GF-D8 (cell line): Measurements from ENCODE around the gene VPS13C.

Experiments used
- DNase-seq: peaks from one replicate; lab custom pipeline; 2025; lab: John Stamatoyannopoulos, UW

Gene VPS13C

DNA sequence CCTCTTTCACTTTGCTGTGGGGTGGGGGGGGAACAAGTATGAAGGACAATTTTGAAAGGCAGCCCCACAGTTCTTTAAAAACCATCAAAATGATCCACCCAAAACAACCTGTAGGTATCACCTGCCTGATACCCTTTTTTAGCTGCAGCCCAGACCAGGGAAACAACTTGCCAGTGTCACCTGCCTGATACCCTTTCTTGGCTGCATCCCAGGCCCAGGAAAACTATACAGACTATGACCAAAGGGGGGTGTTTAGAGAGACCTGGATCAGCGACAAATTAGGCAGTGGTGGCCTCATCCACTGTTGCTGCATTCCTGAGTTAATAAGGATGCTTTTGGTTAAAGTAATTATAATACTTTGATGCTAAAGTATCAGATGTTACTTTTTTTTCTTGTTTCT, 122.0 kb downstream of the VPS13C start:
- DNase-seq, result no peak

DNA sequence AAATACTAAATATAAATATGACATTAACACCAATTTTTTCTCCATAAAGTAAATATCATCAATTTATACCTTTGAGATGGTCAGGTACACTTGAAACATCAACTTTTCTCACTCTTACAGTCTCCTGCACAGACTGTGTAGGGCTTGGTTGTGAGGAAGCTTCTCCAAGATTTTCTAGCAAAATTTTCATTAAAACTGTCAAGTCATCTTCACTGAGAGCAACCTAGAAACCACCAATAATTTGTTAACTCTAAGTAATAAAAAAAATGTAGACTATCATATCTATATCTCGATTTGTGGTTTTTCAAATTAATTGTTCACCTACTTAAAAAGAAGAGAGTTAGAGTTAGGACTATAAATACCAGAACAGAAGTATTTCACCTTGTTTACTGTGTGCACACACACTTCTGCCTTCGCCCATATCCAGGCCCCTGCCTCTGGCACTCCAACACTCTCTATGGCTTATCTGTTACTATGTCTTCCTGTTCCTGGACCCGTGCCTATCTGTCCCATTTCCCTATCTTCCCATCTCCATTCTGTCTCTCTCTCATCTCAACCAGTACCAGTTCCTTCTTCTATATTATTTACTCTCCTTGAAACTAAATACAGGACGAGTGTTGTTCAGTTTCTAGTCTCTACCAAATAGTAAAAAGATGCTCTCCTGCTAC, 123.6 kb downstream of the VPS13C start:
- no peak for DNase-seq

DNA sequence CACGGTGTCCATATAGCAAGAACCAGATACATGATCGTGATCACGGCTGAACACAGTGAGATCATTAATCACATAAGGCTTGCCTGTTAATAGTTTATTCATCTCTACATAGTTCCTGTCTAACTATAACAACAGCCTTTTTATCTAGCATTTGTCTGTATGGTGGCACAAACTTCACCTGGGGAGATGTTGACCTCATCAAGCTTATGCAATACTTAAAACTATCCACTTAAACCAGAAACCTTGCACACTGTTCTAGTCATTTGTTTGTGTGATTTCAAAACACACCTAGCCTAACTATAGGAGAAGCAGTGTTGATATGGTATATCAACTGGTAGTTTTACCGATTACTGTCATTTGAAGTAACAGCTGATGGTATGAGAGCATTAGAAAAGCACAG, 124.8 kb downstream of the VPS13C start:
- no peak for DNase-seq

DNA sequence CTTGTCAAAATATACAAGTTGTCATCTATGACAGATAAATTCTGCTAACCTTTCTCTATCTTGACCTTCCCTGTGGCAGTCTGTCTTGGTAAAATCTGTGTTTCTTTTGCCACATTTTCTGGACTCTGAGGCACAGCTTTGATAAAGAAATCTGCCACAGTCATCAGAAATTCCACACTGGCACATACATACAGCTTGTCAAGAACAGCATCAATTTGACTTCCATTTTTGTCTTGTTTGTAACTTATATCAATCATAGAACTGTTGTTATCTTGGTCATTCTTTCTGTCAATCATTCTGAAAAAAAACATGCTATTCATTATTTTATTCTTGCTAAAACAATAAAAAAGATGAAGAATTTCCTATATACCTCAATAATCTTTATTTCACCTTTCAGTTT, 130.8 kb downstream of the VPS13C start:
- no peak for DNase-seq

DNA sequence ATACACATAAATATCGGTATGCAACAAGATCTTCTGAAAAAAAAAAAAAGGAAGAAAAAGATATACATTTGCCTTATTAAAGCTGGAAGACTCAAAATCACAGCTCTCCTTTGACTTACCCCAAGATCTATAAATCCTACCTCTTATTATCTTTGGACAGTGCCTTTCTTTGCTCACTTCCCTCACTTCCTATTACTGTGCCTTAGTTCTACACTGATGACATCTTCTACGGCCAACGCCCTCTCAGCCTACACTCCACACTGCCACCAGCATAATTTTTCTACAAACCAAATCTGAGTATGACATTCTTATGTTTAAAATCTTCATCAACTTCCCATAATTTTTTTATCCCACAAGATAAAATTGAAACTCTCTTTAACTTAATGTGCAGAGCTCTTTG, 137.1 kb downstream of the VPS13C start:
- DNase-seq, result no peak

DNA sequence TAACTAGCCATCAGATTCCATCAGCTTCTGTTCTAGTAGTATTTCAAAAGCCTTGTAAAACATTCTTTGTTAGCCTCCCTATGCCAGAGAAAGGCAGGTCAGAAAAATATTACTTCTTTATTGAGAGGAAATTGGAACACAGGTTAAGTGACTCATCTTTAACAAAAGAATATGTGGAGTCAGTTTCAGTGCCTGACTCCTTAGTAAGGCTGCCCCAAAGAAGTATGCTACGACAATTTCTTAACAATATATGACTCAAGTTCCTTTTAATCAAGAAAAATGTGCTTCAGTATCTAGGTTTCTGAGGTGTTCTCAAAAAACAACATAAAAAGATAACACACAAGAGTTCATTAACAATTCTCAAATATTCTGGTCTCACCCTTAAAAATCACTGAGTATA, 139.2 kb downstream of the VPS13C start:
- no peak for DNase-seq

DNA sequence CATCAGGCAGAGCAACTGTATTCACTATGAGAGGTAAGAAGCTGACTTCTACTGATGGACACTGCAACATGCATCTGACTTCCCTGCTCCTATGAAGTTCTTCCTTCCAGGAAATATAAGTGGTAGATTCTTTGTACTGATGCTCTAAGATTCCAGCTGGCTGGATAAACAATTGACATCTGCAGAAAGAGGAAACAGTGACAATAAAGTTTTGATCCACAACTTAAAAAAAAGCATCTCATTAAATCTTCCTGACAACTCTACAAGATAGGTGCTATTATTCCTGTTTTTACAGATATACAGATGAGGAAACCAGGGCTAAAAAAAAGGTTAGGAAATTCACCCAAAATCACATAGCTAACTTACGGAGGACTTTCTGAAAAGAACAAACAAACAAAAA, 142.8 kb downstream of the VPS13C start:
- DNase-seq, result no peak

DNA sequence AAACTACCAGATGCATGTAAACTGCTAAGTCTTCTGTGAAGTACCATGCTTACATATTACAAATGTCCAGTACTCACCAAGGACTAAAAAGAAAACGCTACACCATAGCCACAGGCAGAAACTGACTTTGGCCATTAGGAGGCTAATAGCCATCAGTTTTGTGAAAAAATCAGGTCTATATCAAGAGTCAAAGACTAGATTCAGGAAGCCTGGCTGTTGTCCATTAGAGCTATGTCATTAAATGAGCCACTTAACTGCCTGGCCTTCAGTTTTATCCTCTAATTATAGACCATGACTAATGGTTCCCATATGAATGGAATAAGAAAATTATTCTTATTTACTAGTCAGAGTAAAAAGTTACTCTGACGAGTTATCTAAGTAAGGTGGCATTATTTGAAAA, 144.1 kb downstream of the VPS13C start:
- DNase-seq, result no peak

DNA sequence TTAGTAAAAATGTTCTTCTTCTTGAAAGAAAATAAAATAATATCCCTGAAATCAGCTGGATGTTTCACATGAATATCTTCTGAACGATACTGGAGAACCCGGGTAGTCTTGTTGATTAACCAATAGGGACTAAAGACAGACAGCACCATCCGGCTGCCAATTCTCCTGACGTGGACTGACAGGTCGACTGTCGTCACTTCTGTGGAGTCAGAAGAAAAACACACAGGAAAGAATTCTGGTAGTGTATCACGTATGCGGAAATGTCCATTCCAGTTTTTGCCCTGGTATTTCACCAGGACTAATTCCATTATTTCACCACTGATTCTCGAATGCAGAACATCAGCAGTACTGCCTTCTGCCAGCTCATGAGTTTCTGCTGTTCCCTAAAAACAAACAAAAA, 144.6 kb downstream of the VPS13C start:
- DNase-seq, result no peak

DNA sequence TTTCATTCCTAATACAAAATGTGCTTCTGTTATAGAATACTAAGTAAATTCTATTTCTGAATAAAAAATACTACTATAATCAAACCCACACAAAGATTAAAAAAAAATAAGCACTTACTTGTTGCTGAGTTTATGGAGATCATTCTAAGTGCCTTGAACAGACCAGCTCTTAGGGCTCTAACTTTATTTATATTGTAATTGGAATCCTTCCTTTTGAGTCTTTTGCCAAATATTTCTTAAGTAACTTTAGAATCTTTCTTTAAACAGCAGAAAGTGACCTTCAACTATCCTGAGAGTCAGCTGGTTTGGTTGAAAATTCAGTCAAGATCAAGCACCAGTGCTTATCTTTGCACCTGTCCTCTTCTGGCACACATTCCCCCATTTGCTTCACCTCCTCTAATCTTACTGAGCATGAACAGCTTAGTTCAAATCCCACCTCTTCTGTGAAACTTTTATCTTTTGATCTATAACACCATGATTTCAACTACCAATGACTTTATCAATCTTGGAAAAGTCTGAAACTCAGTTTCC, 149.3 kb downstream of the VPS13C start:
- no peak for DNase-seq

DNA sequence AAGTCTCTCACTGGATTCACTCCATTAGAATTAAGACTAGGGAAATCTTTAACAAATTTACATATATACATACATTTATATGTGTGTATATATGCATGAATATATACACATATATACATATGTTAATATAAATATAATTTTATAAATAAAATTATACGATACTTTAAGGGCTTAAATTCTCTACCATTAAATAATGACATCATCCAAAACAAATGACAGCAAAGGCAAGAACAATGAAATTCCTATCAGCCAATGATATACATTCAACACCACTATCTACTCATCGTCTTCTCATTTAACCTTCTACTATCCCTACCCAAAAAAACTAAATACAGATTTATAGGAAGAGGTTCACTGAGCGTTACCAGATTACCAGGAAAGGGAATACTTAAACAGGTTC, 152.0 kb downstream of the VPS13C start:
- DNase-seq, result no peak

DNA sequence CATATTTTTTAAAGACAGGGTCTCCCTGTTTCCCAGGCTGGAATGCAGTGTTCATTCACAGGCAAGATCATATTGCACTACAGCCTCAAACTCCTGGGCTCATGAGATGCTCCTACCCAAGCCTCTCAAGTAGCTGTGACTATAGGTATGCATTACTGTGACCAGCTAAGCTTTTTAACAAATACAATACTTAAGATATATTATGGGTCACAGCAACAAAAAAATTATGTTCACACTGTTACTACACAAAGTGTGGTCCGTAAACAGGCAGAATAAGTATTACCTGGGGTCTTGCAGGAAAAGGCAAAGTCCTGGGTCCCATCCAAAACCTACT, 152.5 kb downstream of the VPS13C start:
- DNase-seq, result no peak

DNA sequence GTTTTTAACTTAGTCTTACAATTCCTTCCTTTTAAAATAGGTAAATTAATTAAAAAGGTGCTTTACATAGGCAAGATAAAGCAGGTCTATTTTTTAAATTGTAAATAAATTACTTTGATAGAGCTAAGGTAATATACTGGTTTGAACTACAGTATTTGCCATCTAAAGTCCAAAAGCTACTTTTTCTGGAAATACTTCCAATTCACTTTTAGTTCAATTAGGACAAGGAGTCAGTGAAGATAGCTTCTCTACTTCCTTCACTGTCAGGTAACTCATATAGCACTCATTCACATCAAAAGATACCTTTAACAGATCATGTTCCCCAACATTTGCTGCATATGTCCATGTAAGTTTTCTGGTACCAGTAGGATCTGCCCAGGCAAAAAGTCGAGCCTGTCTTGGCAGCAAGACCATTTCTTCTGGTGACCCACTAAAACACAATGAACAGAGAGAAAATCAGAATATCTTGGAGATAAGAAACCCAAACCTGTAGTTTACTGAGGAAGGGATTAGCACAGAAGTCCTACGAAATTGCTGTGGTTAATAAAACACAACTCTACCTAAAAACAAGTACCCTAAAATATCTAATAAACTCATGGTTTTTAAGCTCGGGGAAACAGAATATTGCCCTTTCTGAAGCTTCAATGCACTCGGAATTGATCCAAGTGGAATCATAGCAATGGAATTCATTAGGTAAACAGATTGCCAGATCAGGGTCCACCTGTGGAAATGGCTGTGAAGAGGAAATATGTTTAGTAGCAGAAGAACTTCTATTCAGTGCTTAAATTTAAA, 153.1 kb downstream of the VPS13C start:
- DNase-seq, result no peak

DNA sequence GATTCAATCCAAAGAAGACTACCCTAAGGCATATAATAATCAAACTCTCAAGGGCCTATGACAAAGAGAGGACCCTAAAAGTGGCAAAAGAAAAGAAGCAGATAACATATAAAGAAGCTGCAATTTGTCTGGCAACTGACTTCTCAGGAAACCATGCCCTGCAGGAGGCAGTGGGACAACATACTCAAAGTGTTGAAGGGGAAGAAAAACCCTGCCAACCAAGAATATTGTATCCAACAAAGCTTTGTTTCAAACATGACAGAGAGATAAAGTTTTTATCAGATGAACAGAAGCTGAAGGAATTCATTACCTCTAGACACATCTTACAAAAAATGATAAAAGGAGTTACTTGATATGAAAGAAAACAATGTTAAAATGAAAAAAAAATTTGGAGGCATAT, 167.1 kb downstream of the VPS13C start:
- DNase-seq, result no peak

DNA sequence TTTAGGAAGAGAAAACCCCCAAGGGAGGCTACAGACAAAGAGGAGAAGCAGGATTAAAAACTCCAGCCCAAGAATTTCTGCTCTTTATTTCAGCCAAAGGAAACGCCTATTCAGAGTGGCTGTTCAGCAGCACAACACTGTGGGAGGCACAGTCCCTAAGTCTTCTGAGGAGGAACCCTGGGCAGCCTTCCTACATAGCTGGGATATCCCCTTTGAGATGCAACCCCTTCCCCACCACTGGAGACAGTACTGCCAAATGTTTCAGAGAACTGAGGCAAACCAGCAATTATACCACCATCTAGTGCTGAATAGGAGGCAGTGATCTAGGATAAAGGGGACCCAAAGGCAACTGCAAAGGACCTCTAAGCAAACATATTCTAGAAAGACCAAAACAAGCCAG, 168.1 kb downstream of the VPS13C start:
- DNase-seq, result no peak

DNA sequence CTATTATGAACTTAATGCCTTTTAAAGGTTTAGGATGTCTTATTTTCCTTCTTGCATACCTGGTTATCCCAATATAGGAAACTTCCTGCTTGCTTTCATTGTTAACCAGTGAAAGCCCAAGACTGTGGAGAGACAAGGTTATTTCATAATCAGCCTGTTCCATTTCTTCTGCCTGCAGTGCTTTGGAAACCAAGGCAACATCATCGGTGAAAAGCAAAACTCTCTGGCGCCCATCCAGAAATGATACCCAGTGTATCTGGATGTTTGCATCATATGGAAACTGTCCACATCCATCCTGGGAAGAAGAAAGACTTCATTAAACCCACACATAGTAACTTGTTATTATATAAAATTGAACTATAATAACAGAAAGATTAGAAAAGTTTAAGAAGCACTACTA, 170.1 kb downstream of the VPS13C start:
- DNase-seq, result no peak

DNA sequence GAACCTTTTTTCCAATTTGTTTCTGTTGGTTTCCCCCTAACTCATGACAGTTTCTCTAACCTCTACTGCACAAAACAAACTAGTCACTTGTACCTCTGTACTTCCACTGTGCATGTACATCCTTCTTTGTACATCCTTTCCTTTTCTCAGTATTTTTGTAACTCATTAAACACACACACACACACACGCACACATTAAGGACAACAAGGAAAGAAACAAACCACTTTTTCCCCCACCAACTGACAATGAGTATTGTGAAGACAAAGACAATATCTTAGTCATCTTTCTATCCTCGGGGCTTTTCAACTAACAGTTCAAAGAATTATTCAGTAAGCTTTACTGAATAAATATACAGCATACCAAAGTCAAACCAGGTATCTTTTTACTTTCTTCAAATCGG, 170.5 kb downstream of the VPS13C start:
- no peak for DNase-seq

DNA sequence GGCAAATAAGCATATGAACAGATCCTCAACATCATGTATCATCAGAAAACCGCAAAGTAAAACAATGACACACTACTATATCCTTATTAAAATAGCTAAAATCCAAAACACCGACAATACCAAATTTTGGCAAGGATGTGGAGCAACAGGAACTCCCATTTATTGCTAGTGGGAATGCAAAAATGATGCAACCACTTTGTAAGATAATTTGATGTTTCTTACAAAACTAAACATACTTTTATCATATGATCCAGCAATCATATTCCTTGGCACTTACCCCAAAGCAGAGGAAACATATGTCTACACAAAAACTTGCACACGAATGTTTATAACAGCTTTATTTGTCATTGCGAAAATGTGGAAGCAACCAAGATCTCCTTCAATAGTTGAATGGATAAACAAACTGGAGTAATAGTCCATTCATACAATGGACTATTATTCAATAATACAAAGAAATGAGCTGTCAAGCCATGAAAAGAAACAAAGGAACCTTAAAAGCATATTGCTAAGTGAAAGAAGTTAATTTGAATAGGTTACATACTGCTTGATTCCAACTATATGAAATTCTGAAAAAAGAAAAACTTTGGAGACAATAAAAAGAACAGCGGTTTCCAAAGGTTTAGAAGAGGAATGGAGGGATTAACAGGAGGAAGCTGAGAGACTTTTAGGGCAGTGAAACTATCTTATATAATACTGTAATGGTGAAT, 172.0 kb downstream of the VPS13C start:
- no peak for DNase-seq

DNA sequence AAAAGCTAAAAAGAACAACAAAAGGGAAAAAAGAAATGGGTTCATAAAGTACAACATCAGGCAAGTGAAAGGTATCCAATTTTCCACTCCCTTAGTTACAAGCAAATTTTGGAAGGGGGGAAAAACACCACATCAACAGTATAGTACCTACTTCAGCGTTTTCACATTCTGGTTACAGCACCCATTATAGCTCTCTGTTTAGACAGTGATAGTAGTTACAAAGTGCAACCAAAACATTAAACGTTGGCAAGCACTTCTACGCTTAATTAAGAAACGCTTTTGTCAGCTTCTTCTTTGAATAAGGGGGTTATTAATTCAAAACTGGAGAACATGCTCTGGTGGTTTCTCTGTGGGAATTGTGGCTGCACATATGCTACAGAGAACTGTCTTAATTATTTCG, 180.2 kb downstream of the VPS13C start:
- DNase-seq, result no peak

DNA sequence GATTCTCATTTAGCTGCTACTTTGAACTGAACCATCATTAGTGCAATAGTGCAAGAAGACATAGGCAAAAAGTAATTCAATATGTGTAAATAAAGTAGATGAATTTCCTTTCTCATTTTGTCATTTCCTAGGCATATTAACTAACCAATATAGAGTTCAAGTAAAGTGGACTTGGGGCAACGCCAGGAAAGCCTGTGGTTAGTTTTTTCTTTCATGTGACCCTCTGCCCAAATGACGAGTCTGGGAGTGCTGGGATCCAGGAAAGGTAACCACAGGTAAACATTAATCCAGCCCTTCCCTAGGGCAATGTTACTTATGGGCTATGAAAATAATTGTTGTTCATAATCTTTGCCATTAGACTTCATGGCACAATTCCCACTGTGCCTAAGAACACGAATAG, 181.0 kb downstream of the VPS13C start:
- DNase-seq, result no peak

DNA sequence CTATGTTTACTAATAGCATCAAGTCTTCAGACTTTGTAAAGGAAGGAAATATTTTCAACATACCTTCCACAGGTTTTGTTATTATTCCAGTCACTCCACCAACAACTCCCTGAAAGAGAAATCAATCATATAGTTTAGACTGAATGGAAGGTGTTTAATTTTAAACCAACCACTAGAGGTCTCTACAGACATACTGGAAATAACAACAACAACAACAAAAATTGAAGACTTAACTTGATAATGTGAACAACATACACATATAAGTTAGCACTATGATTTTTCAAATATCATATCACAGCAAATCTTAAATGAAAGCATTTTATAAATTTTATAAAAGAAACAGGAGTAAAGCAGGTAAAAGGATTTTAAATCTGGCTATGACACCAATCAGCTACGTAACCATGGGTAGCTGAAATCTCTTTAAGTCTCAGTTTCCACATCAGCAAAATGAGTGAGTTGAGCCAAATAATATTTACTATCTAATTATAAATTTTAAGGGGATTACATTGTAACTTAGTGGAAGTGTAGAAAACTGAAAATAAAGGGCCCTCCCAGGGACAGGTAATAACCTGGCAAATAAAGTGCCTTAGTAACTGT, 188.2 kb downstream of the VPS13C start:
- DNase-seq, result no peak

DNA sequence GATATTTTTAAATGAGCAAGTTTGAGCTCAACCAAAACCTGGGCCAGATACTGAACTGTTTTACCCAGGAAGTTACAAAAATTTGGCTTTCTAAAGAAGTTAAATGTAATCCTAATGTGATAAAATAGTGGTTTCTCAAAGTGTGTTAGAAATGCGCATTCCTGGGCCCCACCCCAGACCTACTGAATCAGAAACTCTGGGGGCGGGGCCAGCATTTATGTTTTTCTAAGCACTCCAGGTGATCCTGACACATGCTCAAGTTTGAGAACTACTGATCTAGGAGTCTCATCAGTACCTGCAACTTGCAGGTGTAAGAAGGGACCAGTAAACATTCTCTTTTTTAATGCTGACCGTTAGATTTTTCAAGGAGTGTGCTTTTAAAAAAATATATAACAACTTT, 190.6 kb downstream of the VPS13C start:
- no peak for DNase-seq

DNA sequence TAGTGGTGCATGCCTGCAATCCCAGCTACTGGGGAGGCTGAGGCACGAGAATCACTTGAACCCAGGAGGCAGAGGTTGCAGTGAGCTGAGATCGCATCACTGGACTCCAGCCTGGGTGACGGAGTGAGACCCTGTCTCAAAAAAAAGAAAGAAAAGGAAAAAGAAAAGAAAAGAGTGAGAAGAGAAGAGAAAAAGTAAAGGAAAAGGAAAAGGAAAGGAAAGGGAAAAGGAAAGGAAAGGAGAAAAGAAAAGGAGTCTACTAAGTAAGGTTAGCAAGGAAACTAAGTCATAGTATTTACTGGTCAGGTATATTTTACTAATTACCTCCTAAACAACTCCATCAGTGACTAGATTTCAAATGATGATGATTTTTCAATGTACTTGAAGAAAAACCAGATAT, 198.3 kb downstream of the VPS13C start:
- DNase-seq, result no peak
